Mesenteric fat pad (tissue), 1 donor: ENCODE data around the gene OVOL2. TPM values are rescaled to one million over a fixed set of nuclear protein-coding genes. Genes with fewer than 3 reads are reported as not detected.

ENCODE experiments used
- DNase-seq: peaks from one replicate; pipeline ENCODE4 v3.0.0-alpha.2; 2020; ENCODE audit warnings: low spot score
- total RNA-seq: library from RNA; stranded (reverse); fragmentation: NEBNext Ultra II Directional; extraction: Animal tissue kit (Norgen Biotek cat#: 25700); gene quantifications from one replicate; pipeline ENCODE4 v1.2.1, GENCODE V29; 2021
- donor health status: DM: yes; HTN: yes; CAD: no.

OVOL2 gene
- total RNA-seq, 1 donor from 2014 or later, result not detected

GRCh38 chr20:18018100-18018499, 39.6 kb downstream of the OVOL2 start:
- DNase-seq, result no peak

GRCh38 chr20:18016772-18017171, 40.9 kb downstream of the OVOL2 start:
- DNase-seq, result no peak

GRCh38 chr20:18014411-18014810, 43.3 kb downstream of the OVOL2 start:
- DNase-seq, result no peak

GRCh38 chr20:18012901-18013300, 44.8 kb downstream of the OVOL2 start:
- DNase-seq, result no peak

GRCh38 chr20:18011951-18012645, 45.6 kb downstream of the OVOL2 start:
- DNase-seq, result no peak

- DNase-seq, result no peak
These were observed 46.2 kb downstream of the OVOL2 start for GRCh38 chr20:18011482-18011881.

- DNase-seq, result no peak
These were observed 48.6 kb downstream of the OVOL2 start for GRCh38 chr20:18009116-18009515.

- no peak for DNase-seq
These were observed 50.0 kb downstream of the OVOL2 start for GRCh38 chr20:18007534-18008292.

- no peak for DNase-seq
These were observed 51.0 kb downstream of the OVOL2 start for GRCh38 chr20:18006684-18007083.

GRCh38 chr20:18005990-18006364, 51.7 kb downstream of the OVOL2 start:
- DNase-seq, result no peak

GRCh38 chr20:18005170-18005989, 52.3 kb downstream of the OVOL2 start:
- DNase-seq, result no peak

- no peak for DNase-seq
These were observed 53.2 kb downstream of the OVOL2 start for GRCh38 chr20:18004384-18005031.

GRCh38 chr20:18003897-18004296, 53.8 kb downstream of the OVOL2 start:
- no peak for DNase-seq

GRCh38 chr20:18001131-18001921, 56.4 kb downstream of the OVOL2 start:
- no peak for DNase-seq

GRCh38 chr20:17999566-17999965, 58.1 kb downstream of the OVOL2 start:
- peak; percentile 41 for DNase-seq

GRCh38 chr20:17998446-17998845, 59.3 kb downstream of the OVOL2 start:
- no peak for DNase-seq

GRCh38 chr20:17995967-17996819, 61.5 kb downstream of the OVOL2 start:
- peak; percentile 71 for DNase-seq

GRCh38 chr20:17993546-17993945, 64.2 kb downstream of the OVOL2 start:
- no peak for DNase-seq

GRCh38 chr20:17992847-17993513, 64.7 kb downstream of the OVOL2 start:
- DNase-seq, result no peak
